NOMO-1 treated with DMSO at 0.1 percent for 48 hours (cell line): ENCODE measurements around the gene MGST2.
"Not testable (repeated sequence)": the region's sequence is repeated elsewhere in the genome, so short reads cannot be mapped to it uniquely, and the experiment has no call there.

Source experiments
- DNase-seq: peaks from one replicate; lab custom pipeline; 2025; ENCODE audit not compliant: unreplicated experiment; lab: John Stamatoyannopoulos, UW

The MGST2 gene

DNA sequence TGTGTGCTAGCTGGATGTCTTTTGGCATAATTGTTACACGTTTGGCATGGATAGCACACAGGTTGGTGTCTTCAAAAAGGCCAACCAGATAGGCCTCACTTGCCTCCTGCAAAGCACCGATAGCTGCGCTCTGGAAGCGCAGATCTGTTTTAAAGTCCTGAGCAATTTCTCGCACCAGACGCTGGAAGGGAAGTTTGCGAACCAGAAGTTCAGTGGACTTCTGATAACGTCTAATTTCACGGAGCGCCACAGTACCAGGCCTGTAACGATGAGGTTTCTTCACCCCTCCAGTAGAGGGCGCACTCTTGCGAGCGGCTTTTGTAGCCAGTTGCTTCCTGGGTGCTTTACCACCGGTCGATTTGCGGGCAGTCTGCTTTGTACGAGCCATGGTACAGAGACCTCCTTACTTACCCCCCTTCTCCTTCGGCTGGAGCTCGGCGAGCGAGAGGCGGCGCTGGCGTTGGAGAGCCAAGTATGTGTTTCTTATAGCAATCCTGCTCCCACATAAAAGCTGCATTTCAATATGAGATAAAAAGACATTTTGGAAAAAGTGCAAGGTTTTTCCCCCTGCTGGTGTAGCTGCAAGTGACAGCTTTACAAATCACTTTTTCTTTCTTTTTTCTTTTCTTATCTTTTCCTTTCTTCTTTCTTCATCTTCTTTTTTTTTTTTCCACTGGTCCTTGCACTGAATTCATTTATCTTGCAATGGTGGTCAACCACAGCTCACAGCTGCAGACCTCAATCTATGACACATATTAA, 32.7 kb downstream of the MGST2 start:
- not testable (repeated sequence) for DNase-seq

DNA sequence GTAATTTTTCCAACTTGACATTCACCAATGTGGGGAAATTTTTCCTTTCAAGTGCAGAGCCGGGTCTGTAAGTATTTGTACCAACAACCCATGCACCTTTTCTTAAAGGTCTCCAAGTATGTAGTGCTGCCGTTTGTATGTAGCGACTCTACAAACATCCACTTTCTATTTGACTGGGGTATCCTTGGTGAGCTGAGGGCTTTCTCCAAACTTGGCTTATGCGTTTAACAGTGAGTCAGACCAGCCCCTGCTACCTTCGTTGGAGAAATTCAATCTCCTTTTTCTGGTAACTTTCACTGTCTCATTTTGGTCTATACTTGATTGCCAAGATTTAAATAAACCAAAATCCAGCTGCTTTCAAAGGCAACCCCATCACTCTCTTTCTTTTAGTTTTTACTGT, 34.9 kb downstream of the MGST2 start:
- DNase-seq: no peak

DNA sequence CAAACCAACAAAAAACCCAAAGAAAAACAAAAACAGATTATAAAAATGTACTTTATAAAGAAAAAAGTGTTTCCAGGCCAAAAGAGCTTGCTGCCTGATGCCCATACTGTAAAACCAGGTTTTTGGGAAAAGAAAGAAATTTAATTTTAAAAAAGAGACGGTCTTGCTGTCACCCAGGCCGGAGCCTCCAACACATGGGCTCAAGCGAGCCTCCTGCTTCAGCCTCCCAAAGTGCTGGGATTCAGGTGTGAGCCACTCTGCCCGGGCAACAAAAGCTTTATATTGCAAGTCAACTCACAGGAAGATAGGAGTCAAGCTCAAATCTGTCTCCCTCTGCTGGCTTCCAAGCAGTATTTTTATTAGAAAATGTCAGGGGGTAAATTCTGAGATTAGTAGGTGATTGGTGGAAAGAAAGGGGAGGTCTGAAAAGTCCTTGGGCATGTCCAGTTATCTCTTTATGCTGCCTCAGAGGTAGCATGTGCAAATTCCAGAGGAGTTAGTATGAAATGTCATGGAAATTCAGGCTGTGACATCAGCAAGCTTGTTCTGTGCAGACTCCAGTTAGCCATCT, 39.4 kb downstream of the MGST2 start:
- DNase-seq: no peak

GRCh38 chr4:139709660-139710059, 44.0 kb downstream of the MGST2 start:
- no peak for DNase-seq

GRCh38 chr4:139710073-139710472, 44.5 kb downstream of the MGST2 start:
- no peak for DNase-seq

GRCh38 chr4:139711461-139711860, 45.8 kb downstream of the MGST2 start:
- no peak for DNase-seq

DNA sequence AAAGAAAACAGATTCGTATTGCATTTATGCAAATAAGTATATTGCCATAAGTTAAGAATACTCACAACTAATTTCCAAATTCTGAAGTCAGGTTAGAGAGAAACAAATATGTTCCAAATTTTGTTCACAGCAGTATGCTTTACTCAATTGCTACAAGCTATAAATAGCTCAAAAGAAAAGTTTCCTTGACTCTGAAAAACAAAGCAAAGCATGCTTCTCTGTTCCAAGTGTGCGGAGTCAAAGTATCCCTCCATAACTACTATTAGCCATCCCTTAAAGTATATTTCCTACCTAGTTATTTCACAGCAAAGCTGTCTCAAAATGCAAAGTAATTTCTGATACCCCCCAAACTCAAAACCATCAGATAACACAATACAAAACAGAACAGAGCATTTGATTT, 47.3 kb downstream of the MGST2 start:
- DNase-seq: no peak

GRCh38 chr4:139715746-139716391, 50.2 kb downstream of the MGST2 start:
- no peak for DNase-seq

GRCh38 chr4:139718358-139718757, 52.7 kb downstream of the MGST2 start:
- no peak for DNase-seq

DNA sequence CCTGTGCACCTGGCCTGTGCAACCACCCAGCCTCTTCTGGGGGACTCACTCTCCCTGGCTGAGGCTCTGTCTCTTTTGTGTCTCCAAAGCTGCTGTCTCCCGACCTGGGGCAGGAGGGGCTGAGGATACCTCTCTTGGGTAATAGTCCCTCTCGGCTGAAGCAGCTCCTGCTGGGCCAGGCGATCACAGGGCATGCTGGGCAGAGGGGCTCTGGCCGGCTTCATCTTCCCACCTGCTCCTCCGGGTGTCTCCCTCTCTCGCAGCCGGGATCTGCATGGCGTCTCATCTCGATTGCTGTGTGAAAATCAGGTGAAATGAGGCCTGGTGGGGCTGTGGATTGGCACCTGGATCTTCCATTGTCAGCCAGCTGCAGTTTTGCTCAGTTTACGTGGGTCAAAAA, 53.2 kb downstream of the MGST2 start:
- no peak for DNase-seq

DNA sequence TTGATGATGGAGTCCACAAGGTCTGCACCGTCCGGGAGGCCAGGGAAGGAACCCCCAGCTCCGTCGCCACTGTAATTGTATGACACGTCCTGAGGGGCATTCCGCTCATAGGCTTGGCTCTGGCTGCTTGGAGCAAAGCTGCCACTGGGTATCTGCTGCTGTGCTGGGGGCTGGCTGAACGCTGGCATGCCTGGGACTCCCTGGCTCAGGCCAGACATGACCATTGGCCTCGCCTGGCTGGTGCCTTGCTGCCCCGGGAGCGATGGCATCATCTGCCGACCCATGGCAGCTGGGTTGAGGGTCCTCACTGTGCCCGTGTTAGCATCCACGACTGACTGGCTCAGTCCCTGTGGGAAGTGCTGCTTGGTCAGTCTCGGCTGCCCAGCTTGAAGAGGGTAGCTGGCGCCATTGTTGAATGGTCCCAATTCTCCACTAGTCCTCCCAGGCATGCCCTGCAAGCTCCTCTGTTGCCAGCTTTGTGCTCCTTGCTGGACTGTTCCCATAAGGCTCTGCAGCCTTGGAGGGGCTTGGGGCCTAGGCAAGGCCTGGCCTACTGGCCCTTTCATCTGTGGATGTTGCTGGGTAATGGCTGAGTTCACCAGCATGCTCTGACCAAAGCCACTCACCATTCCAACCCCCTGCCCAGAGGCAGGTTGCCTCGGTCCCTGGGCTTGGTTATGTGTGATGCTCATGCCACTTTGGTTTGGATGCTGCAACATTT, 53.9 kb downstream of the MGST2 start:
- DNase-seq: no peak

- DNase-seq: no peak
These were observed 55.2 kb downstream of the MGST2 start for GRCh38 chr4:139720806-139721205.

GRCh38 chr4:139721789-139722188, 56.2 kb downstream of the MGST2 start:
- no peak for DNase-seq

DNA sequence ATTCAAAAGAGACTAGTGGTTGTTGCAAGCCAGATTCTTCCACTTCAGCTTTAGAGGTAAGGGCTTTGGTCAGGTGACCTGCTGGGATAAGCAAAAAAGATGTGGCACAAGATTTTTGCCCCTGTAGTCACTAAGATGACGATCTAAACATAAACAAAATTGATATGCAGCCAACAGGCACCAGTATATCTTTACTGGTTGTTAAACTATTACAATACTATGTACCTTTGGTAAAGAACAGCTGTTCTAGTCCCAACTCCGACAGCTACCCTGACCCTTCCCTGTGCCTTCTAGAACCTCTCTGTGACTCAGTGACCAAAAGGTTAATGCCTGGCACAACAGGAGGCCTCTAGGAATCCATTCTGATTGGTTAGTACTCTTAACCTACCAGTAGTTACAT, 59.6 kb downstream of the MGST2 start:
- no peak for DNase-seq

DNA sequence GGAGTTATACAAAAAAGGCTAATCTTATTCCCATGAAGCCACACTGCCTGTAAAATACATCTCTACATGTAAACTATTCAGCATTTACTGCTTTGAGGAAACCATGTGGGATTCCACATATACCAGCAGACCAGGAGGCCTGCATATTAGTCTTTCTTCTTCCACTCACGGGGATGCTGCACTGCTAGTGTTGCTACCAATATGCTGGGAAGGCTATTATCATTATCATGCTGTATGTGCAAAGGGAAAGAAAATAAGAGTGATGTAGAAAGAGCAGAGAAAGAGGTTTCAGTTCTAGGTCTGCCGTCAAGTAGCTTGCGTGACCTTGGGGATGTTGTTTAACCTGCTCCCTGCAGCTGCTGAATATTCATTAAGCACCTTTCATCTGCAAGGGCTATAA, 61.0 kb downstream of the MGST2 start:
- DNase-seq: no peak

DNA sequence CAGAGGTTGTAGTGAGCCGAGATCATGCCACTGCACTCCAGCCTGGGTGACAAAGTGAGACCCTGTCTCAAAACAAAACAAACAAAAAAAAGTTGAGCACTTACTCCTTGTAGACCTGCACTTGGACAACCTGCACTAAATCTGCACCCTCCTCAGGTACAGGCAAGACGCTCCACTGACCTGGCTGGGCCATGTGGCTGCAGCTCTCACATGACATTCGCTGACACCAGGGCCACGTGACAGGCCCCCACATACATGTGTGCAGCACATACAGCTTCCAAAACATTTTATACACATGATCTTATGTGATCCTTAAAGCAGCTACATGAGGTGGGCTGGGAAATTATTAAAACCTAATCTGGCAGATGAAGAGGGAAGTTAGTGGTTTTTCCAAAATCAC, 62.5 kb downstream of the MGST2 start:
- DNase-seq: no peak

GRCh38 chr4:139728840-139729239, 63.2 kb downstream of the MGST2 start:
- no peak for DNase-seq

GRCh38 chr4:139732991-139733570, 67.5 kb downstream of the MGST2 start:
- DNase-seq: no peak

- DNase-seq: peak; percentile 53
These were observed 68.7 kb downstream of the MGST2 start for GRCh38 chr4:139734201-139734874.

- peak; percentile 63 for DNase-seq
These were observed 69.3 kb downstream of the MGST2 start for GRCh38 chr4:139734875-139735380.
